ENCODE results near the gene PRICKLE4. TPM values are rescaled to one million over a fixed set of nuclear protein-coding genes. Genes with fewer than 3 reads are reported as not detected.

PRICKLE4 gene
- total and polyA plus RNA-seq, 2 of the 8 experiments (the other 6 are each of a cell fraction or from before 2014, with no cell fraction given) = 0.32 to 1.4 TPM

DNA sequence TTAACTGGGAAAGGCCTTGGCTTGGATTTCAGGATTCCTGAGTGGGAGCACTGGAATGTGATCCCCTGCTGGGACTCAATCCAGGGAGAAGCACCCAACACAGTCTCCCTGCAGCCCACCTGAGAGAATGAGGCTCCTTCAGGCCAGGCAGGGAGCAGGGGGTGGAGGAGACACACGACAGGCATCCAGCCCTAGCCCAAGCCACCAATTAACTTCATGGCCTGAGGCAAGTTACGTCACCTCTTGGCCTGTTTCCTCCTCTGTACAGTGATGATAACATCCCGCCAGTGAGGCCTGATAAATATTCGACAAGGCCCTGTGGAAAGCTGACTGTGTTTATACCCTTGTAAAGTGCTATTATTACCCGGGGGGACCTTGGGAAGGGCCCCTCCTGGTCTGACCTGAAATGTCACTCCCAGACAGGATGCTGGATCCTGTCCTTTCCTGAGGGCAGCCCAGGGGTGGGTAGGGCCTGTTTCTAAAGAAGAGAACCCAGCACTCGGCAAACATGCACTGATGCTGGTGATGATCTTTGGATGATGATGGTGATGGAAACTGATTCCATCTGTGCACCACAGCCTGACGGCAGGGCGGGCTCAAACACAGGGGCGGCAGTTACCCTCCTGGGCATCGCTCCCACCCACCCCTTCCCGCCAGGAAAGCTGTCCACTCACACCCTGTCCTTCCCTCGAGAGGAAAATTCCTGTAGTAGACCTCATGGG lies 13.3 kb upstream of the PRICKLE4 start:
- H3K4me1 ChIP-seq (replicated peaks in 1 of 4; ENCODE audit: control insufficient read depth in 3 of 4, insufficient read depth in 4 of 4, low read length in 3 of 4) = no peaks in the 10 kb centered on the region; a peak in 1 of 7 replicates
- ChIA-PET CTCF (ENCODE audit: partially characterized antibody) (interaction anchor here (1.0 to 5.2 kb wide), 7 partner anchors 8 to 92 kb away, joined by 3 to 37 read pairs (median 6); partner anchors contain the start of gene TFEB), POLR2A (ENCODE audit: partially characterized antibody) (interaction anchor here (0.9 to 1.4 kb wide), 2 partner anchors 10 to 284 kb away, joined by 3 read pairs; partner anchors contain the start of gene TAF8)
- no peak overlapping the region for H3K4ac ChIP-seq (replicated peaks; ENCODE audit: insufficient read length, low read depth, low read length)
- H4K20me1 ChIP-seq (replicated peaks in 1 of 2; ENCODE audit: control insufficient read depth in 1 of 2, insufficient read depth in 2 of 2, low read length in 2 of 2) = no peaks in the 10 kb centered on the region
- no peaks in the 10 kb centered on the region for H3K79me1 ChIP-seq (ENCODE audit: low read depth, low read length)
- no peak overlapping the region for H3K14ac ChIP-seq (ENCODE audit: insufficient read length)
- no peak overlapping the region for H4K91ac ChIP-seq (replicated peaks; ENCODE audit: insufficient read length, low read length)
- H2BK15ac ChIP-seq (ENCODE audit: low read length) = no peak overlapping the region
- H3K27ac ChIP-seq (ENCODE audit: low read depth, low read length) = no peak overlapping the region; the same call in 1 of the 2 replicates
- H2BK20ac ChIP-seq (ENCODE audit: low read length) = no peak overlapping the region
- H3K18ac ChIP-seq (ENCODE audit: extremely low read depth, low read length) = no peak overlapping the region
- no peaks in the 10 kb centered on the region for H3K79me2 ChIP-seq (ENCODE audit: control insufficient read depth in 1 of 2, insufficient read depth in 2 of 2, low read length in 2 of 2)
- H3K56ac ChIP-seq (replicated peaks; ENCODE audit: insufficient read length, low read depth, low read length) = no peak overlapping the region
- H3K27me3 ChIP-seq (replicated peaks in 1 of 4; ENCODE audit: control insufficient read depth in 3 of 4, extremely low read depth in 1 of 4, insufficient read depth in 3 of 4, low read length in 3 of 4) = no peaks in the 10 kb centered on the region
- WGBS, 2 experiments (ENCODE audit: extremely low coverage in 1 of 2, insufficient coverage in 1 of 2, insufficient read length in 1 of 2, insufficient replicate concordance in 2 of 2, low coverage in 1 of 2, low lambda C conversion rate in 2 of 2, missing lambda C conversion rate in 1 of 2) = 91% methylated on average over 12 of the region's 12 CpGs; no CpG with 5 or more reads in 1 of the 2 experiments
- no peak overlapping the region for H3K4me3 ChIP-seq (ENCODE audit: extremely low read depth in 1 of 4, insufficient read depth in 2 of 4, low read depth in 3 of 4, low read length in 4 of 4)
- no peak overlapping the region for H2AFZ ChIP-seq (ENCODE audit: low read length)
- FAIRE-seq (no peak), DNase-seq (ENCODE audit: low read depth in 1 of 2, low spot score in 2 of 2) (no peak)
- no peak overlapping the region for H3K23ac ChIP-seq (ENCODE audit: insufficient read length)
- no peak overlapping the region for H2BK120ac ChIP-seq (replicated peaks; ENCODE audit: low read depth, low read length)
- 0 out of 2 replicates have a peak overlapping the region, but pooled peaks have one; percentile 27 for H2BK12ac ChIP-seq (ENCODE audit: low read depth, low read length)
- no peak overlapping the region for H2BK5ac ChIP-seq (ENCODE audit: low read depth, low read length)
- peak overlapping the region; percentile 75; the same call in 1 of the 2 replicates for H4K8ac ChIP-seq (ENCODE audit: extremely low read depth, insufficient read depth, low read length)
- no peaks in the 10 kb centered on the region for H3K9me3 ChIP-seq (ENCODE audit: insufficient read depth in 2 of 2, low read depth in 1 of 2, low read length in 1 of 2)
- H2AK5ac ChIP-seq (ENCODE audit: low read depth, low read length) = no peak overlapping the region
- no peak overlapping the region for H4K5ac ChIP-seq (ENCODE audit: insufficient read length, low read depth, low read length)
- H3K23me2 ChIP-seq (ENCODE audit: low read depth, low read length) = no peaks in the 10 kb centered on the region
- 0 out of 7 replicates have a peak overlapping the region, but pooled peaks of 1 of the 4 experiments have one; percentile 21 for H3K9ac ChIP-seq (replicated peaks in 1 of 4; ENCODE audit: extremely low read depth in 1 of 4, low read depth in 3 of 4, low read length in 3 of 4)
- no peak overlapping the region for H3K4me2 ChIP-seq (ENCODE audit: insufficient read depth in 1 of 2, low read depth in 2 of 2, low read length in 2 of 2)
- peaks cover 0 to 4% (median 2%) of the 10 kb centered on the region in 4 experiments; a peak in 5 of 8 replicates for H3K36me3 ChIP-seq (ENCODE audit: control insufficient read depth in 2 of 4, insufficient read depth in 4 of 4, low read length in 3 of 4)
- TF ChIP-seq RAD21 (IDR thresholded peaks at IDR 0.05 in 1 of 2, conservative IDR thresholded peaks at IDR 0.05 in 1 of 2; ENCODE audit: low read depth in 2 of 2, low read length in 2 of 2) (no peak), KDM5A (IDR thresholded peaks at IDR 0.05; ENCODE audit: low read length) (no peak), CHD2 (IDR thresholded peaks at IDR 0.05; ENCODE audit: low read length) (no peak), CBX8 (IDR thresholded peaks at IDR 0.05; ENCODE audit: borderline replicate concordance, low read depth, low read length) (no peak), SP2 (IDR thresholded peaks at IDR 0.05; ENCODE audit: low read length) (no peak), ZNF274 (IDR thresholded peaks at IDR 0.05; ENCODE audit: borderline replicate concordance, extremely low read depth, low read length) (no peak), MAFK (IDR thresholded peaks at IDR 0.05; ENCODE audit: low read depth, low read length) (no peak), CREB1 (IDR thresholded peaks at IDR 0.05) (no peak), TAF7 (optimal IDR thresholded peaks at IDR 0.05; ENCODE audit: borderline replicate concordance, low read depth, low read length) (no peak), EP300 (IDR thresholded peaks at IDR 0.05; ENCODE audit: borderline replicate concordance in 1 of 2, low read depth in 2 of 2, low read length in 2 of 2) (no peak), TEAD4 (IDR thresholded peaks at IDR 0.05; ENCODE audit: low read depth, low read length) (no peak), POU5F1 (IDR thresholded peaks at IDR 0.05; ENCODE audit: low read depth, low read length) (no peak)
